GM21360 (cell line): Measurements from ENCODE around the gene YPEL1.
"Not testable (repeated sequence)": the region's sequence is repeated elsewhere in the genome, so short reads cannot be mapped to it uniquely, and the experiment has no call there.

Experiments used
- ATAC-seq: cut with Tn5 transposase; IDR thresholded peaks from one replicate; pipeline ENCODE4 v1.9.1; 2021; ENCODE audit warnings: mild to moderate bottlenecking, moderate library complexity; ENCODE audit not compliant: unreplicated experiment

Gene YPEL1

GRCh38 chr22:21686193-21686608, 49.4 kb downstream of the YPEL1 start:
- ATAC-seq: no peak

GRCh38 chr22:21685164-21685513, 50.5 kb downstream of the YPEL1 start:
- ATAC-seq: no peak

GRCh38 chr22:21684492-21685163, 51.0 kb downstream of the YPEL1 start:
- ATAC-seq: no peak

- ATAC-seq: no peak
These were observed 52.2 kb downstream of the YPEL1 start for GRCh38 chr22:21683401-21683811.

GRCh38 chr22:21682385-21683175, 53.0 kb downstream of the YPEL1 start:
- no peak for ATAC-seq

- ATAC-seq: no peak
These were observed 53.8 kb downstream of the YPEL1 start for GRCh38 chr22:21681566-21682370.

GRCh38 chr22:21680830-21681565, 54.6 kb downstream of the YPEL1 start:
- ATAC-seq: no peak

GRCh38 chr22:21679383-21679782, 56.2 kb downstream of the YPEL1 start:
- ATAC-seq: no peak

GRCh38 chr22:21678842-21679241, 56.8 kb downstream of the YPEL1 start:
- not testable (repeated sequence) for ATAC-seq

- ATAC-seq: no peak
These were observed 57.8 kb downstream of the YPEL1 start for GRCh38 chr22:21677606-21678443.

- no peak for ATAC-seq
These were observed 60.9 kb downstream of the YPEL1 start for GRCh38 chr22:21674638-21675245.

GRCh38 chr22:21673534-21674321, 61.9 kb downstream of the YPEL1 start:
- no peak for ATAC-seq

- ATAC-seq: no peak
These were observed 63.4 kb downstream of the YPEL1 start for GRCh38 chr22:21672107-21672629.

GRCh38 chr22:21669026-21669425, 66.6 kb downstream of the YPEL1 start:
- no peak for ATAC-seq

GRCh38 chr22:21666786-21667185, 68.8 kb downstream of the YPEL1 start:
- no peak for ATAC-seq

GRCh38 chr22:21665047-21665851, 70.3 kb downstream of the YPEL1 start:
- no peak for ATAC-seq

- ATAC-seq: no peak
These were observed 71.9 kb downstream of the YPEL1 start for GRCh38 chr22:21663738-21664137.

GRCh38 chr22:21661991-21662390, 73.6 kb downstream of the YPEL1 start:
- no peak for ATAC-seq
